ENCODE data around the gene CCT8.

CCT8 gene

GRCh38 chr21:29073222-29074006 is at the start of gene CCT8:
TSS of gene CCT8 (minus strand) at chr21:29073648. CDS start at chr21:29073590, 58 bp downstream.
- DNase-seq, result peak; percentile 99 to 100

GRCh38 chr21:29121759-29122158 is 48.3 kb upstream of the CCT8 start:
- DNase-seq, result no peak

GRCh38 chr21:29117372-29117955 is 44.0 kb upstream of the CCT8 start:
- DNase-seq, result no peak

GRCh38 chr21:29115899-29116298 is 42.5 kb upstream of the CCT8 start:
- DNase-seq, result no peak

- DNase-seq, result no peak
Observed at GRCh38 chr21:29114765-29115500, 41.5 kb upstream of the CCT8 start.

- no peak for DNase-seq
Observed at GRCh38 chr21:29105218-29105617, 31.8 kb upstream of the CCT8 start.

- peak in 1 of 2 experiments; percentile 34 for DNase-seq
Observed at GRCh38 chr21:29104239-29104708, 30.8 kb upstream of the CCT8 start.

GRCh38 chr21:29102791-29103257 is 29.4 kb upstream of the CCT8 start:
- DNase-seq, result no peak

- DNase-seq, result no peak
Observed at GRCh38 chr21:29098156-29098555, 24.7 kb upstream of the CCT8 start.

GRCh38 chr21:29096218-29097015 is 23.0 kb upstream of the CCT8 start:
- no peak for DNase-seq

- DNase-seq, result no peak
Observed at GRCh38 chr21:29092102-29092959, 18.9 kb upstream of the CCT8 start.

GRCh38 chr21:29091033-29091432 is 17.6 kb upstream of the CCT8 start:
- no peak for DNase-seq

- no peak for DNase-seq
Observed at GRCh38 chr21:29085106-29085752, 11.8 kb upstream of the CCT8 start.

- DNase-seq, result no peak
Observed at GRCh38 chr21:29084372-29084771, 10.9 kb upstream of the CCT8 start.

GRCh38 chr21:29083306-29083705 is 9.9 kb upstream of the CCT8 start:
- no peak for DNase-seq

GRCh38 chr21:29082046-29082815 is 8.8 kb upstream of the CCT8 start:
- DNase-seq, result no peak

GRCh38 chr21:29080454-29080941 is 7.0 kb upstream of the CCT8 start:
- no peak for DNase-seq

GRCh38 chr21:29078869-29079767 is 5.7 kb upstream of the CCT8 start:
- no peak for DNase-seq

- peak; percentile 30 to 73 for DNase-seq
Observed at GRCh38 chr21:29077651-29078090, 4.2 kb upstream of the CCT8 start.
